NB4 (cell line): Measurements from ENCODE around the gene DHCR7.

ENCODE experiments used
- DNase-seq: peaks from one replicate; pipeline ENCODE4 v3.0.0; 2010; ENCODE audit warnings: low read depth
- H3K4me3 ChIP-seq: one replicate; pipeline ENCODE4 v1.5.1; 2011; ENCODE audit warnings: mild to moderate bottlenecking, low read depth, low read length, moderate library complexity
- MAX ChIP-seq: IDR thresholded peaks from 2 replicates; pipeline ENCODE4 v1.6.1; 2011; ENCODE audit warnings: low read depth, low read length
- MYC ChIP-seq: IDR thresholded peaks from 2 replicates; pipeline ENCODE4 v1.6.1; 2011; ENCODE audit warnings: low read depth, low read length
- POLR2A ChIP-seq: IDR thresholded peaks from 2 replicates; pipeline ENCODE4 v1.6.1; 2011; ENCODE audit warnings: mild to moderate bottlenecking; ENCODE audit not compliant: insufficient read length; ENCODE audit errors: extremely low read depth
- TF ChIP-seq, protein P1 (sequence below): IDR thresholded peaks from one replicate; pipeline ENCODE4 v1.5.1; 2012; ENCODE audit warnings: low read depth, low read length

DHCR7 gene

DNA sequence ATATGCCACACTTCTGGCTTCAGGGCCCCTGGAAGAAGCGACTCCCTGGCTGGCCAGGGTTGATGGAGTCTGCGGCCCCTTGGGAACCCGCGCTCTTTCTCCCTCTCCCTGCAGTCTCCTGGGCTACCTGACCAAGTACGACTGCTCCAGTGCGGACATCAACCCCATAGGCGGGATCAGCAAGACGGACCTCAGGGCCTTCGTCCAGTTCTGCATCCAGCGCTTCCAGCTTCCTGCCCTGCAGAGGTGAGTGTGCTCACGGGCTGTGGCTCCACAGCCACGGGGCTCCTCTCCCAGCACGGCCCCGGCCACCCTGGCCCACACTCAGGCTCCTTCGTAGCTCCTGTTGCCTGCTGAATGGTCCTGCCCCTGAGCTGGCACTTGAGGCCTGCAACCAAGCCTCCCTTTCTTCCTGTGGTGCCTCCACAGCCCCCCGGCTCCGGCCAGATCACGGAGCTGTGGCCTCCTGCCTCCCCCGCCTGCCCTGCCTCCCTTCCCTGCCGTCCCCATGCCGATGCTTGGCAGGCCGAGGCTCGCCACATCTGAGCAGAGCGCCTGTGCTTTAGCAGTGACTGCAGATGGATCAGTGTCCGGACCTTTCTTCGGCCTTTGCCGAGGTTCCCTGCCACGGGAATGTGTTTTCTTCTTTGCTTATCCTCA lies 42.7 kb upstream of the DHCR7 start:
- DNase-seq = no peak
- TF ChIP-seq MYC = no peak
- TF ChIP-seq POLR2A = no peak
- no peak overlapping the region for H3K4me3 ChIP-seq

- DNase-seq = no peak
- no peak overlapping the region for H3K4me3 ChIP-seq
- TF ChIP-seq POLR2A (no peak), MAX (no peak), MYC (no peak)
- TF ChIP-seq, protein P1, sequence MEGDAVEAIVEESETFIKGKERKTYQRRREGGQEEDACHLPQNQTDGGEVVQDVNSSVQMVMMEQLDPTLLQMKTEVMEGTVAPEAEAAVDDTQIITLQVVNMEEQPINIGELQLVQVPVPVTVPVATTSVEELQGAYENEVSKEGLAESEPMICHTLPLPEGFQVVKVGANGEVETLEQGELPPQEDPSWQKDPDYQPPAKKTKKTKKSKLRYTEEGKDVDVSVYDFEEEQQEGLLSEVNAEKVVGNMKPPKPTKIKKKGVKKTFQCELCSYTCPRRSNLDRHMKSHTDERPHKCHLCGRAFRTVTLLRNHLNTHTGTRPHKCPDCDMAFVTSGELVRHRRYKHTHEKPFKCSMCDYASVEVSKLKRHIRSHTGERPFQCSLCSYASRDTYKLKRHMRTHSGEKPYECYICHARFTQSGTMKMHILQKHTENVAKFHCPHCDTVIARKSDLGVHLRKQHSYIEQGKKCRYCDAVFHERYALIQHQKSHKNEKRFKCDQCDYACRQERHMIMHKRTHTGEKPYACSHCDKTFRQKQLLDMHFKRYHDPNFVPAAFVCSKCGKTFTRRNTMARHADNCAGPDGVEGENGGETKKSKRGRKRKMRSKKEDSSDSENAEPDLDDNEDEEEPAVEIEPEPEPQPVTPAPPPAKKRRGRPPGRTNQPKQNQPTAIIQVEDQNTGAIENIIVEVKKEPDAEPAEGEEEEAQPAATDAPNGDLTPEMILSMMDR = no peak
Measured at GRCh38 chr11:71490044-71490730, 42.0 kb upstream of the DHCR7 start.

DNA sequence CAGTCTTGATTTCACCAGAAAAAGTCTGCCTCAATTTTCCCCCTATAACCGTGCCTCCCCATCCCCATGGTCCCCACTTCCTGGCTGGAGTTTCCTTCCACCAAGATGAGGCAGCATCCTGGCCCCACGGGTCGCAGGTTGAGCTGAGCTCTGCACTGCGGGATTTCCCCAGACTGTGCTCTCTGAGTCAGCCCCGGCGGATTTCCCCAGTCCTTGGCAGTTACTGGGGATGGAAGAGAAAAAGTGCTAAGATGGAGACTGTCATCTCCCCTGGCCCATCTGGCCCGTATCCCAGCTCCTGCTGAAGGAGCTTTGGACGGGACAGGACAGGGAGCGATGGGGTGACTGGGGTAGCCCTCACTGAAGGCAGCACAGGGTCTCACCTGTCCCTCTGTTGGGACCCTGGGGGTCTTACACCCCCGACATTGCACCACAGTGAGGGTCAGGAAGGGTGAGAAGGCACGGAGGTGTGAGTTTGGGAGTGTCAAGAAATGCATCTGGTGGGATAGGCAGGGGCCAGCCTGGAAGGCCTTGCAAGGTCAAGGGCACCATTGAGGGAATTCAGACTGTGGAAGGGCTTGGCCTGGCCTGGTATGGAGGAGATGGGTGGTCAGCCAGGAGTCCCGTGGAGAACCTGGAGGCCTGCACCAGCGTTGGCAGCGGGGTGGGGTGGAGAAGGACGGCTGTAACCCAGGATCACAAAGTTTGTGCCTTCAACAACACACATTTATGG lies 41.3 kb upstream of the DHCR7 start:
- H3K4me3 ChIP-seq = no peak overlapping the region
- no peak for DNase-seq
- no peak for TF ChIP-seq MYC
- TF ChIP-seq, protein P1 = no peak

DNA sequence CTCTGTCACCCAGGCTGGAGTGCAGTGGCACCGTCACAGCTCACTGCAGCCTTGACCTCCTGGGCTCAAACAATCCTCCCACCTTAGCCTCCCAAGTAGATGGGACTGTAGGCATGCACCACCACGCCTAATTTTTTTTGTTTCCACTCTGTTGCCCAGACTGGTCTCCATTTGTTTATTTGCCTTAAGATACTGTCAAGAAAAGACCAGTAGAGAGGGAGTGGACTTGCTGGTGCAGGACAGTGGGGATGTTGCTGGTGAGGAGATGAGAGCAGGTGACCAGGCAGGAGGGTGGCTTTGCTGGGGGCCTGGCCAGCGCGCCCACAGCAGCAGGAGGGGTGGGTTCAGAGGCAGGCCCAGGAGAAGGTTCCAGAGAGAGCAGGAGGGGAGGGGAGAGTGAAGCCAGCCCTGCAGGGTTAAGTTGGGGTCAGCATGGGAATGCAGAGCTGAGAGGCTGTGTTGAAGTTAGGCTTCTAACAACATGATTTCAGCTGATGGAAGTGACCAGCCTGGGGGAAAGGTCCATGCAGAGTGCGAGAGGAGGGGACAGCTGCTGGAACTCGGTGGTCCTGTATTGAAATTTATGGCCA lies 40.6 kb upstream of the DHCR7 start:
- no peak for DNase-seq
- TF ChIP-seq, protein P1 = no peak
- TF ChIP-seq MAX (no peak), MYC (no peak), POLR2A (no peak)
- no peak overlapping the region for H3K4me3 ChIP-seq

DNA sequence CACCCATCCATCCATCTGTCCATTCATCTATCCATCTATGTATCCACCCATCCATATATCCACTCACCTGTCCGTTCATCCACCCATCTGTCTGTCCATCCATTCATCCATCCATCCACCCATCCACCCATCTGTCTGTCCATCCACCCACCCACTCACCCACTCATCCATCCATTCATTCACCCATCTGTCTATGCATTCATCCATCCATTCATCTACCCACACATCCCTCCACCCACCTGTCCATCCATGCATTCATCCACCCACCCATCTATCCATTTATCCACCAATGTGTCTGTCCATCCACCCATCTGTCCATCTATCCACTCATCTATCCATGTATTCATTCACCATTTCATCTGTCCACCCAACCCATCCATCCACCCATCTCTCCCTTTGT lies 38.1 kb upstream of the DHCR7 start:
- no peak for DNase-seq
- TF ChIP-seq, protein P1 = no peak
- TF ChIP-seq POLR2A (no peak), MAX (no peak), MYC (no peak)

DNA sequence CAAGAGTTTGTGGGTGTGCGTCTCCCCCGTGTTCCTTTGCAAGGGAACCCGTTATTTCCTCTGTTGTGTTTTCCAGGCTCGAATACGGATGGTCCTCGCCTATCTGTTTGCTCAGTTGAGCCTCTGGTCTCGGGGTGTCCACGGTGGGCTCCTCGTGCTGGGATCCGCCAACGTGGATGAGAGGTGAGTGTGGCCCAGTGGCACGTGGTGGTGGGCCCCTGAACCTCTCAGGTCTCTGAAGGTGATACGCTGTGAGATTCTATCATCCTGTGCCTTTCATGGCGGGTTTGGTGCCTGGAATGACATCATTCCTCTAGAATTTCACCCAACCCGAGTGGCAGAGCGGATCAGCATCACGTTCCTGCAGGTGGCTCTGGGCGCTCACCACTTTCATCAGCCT lies 37.3 kb upstream of the DHCR7 start:
- no peak overlapping the region for H3K4me3 ChIP-seq
- no peak for DNase-seq
- TF ChIP-seq, protein P1 = no peak

More for the DNA sequence above, 38.1 kb upstream of the DHCR7 start:
- no peak overlapping the region for H3K4me3 ChIP-seq
